Measurements from ENCODE around the gene HMCN1.

Gene HMCN1

GRCh38 chr1:185864889-185865517, 130.8 kb downstream of the HMCN1 start:
- TF ChIP-seq, protein P1, sequence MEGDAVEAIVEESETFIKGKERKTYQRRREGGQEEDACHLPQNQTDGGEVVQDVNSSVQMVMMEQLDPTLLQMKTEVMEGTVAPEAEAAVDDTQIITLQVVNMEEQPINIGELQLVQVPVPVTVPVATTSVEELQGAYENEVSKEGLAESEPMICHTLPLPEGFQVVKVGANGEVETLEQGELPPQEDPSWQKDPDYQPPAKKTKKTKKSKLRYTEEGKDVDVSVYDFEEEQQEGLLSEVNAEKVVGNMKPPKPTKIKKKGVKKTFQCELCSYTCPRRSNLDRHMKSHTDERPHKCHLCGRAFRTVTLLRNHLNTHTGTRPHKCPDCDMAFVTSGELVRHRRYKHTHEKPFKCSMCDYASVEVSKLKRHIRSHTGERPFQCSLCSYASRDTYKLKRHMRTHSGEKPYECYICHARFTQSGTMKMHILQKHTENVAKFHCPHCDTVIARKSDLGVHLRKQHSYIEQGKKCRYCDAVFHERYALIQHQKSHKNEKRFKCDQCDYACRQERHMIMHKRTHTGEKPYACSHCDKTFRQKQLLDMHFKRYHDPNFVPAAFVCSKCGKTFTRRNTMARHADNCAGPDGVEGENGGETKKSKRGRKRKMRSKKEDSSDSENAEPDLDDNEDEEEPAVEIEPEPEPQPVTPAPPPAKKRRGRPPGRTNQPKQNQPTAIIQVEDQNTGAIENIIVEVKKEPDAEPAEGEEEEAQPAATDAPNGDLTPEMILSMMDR (IDR thresholded peaks at IDR 0.05; ENCODE audit: extremely low read depth, insufficient read depth, missing control alignments) = no peak
- in situ Hi-C loops (cut with MboI; ENCODE audit: low pct_unique_long_range_greater_than_20kb, low sequenced_read_pairs, unreplicated experiment) = no loop called here
- no peak for DNase-seq (ENCODE audit: low spot score)

DNA sequence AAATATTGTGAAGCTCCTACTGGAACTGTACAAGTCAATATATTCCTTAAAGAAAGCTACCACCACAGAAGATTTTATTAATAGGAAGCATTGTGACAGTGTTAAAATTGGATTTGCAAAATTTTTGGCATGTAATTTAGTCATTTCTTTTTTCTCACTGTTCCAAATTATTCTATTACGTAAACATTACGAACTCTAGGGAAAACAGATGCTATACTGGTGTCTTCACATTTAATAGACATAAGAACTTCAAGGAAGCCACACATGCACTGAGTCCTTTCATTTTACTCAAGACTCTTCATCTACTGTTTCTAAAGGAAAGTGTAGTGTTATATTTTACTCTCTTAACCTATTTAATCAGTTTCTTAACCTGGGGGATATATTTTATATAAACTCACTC, 135.4 kb downstream of the HMCN1 start:
- no peak for DNase-seq (ENCODE audit: low spot score)
- in situ Hi-C loops (cut with MboI; ENCODE audit: low pct_unique_long_range_greater_than_20kb, low sequenced_read_pairs, unreplicated experiment) = no loop called here
- TF ChIP-seq, protein P1 (IDR thresholded peaks at IDR 0.05; ENCODE audit: extremely low read depth, insufficient read depth, missing control alignments) = no peak

DNA sequence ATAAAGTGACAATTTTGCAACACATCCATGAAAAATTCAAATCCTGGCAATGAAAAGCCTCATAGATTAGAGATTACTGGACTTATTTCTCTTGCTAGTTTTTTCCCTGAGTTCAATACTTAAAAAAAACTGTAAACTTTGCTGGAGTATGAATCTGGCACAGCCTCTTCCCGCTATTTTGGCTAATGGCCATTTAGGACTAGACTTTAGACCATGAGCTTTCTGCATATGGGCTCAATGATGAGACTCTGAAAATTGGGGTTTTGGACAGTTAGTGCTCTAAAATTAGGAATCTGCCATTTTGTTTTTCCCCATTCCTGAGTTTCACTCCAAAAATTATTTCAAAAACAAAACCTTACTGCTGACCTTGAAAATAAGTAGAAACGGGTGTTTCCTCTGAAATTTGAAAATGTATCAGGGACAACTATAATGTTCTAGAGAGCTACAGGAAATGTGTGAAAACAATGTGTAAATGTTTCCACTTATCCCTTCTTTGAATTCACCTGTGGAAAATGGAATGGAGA, 137.5 kb downstream of the HMCN1 start:
- in situ Hi-C loops (cut with MboI; ENCODE audit: low pct_unique_long_range_greater_than_20kb, low sequenced_read_pairs, unreplicated experiment) = no loop called here
- no peak for DNase-seq (ENCODE audit: low spot score)
- TF ChIP-seq, protein P1 (IDR thresholded peaks at IDR 0.05; ENCODE audit: extremely low read depth, insufficient read depth, missing control alignments) = no peak

- DNase-seq (ENCODE audit: low spot score) = no peak
- in situ Hi-C loops (cut with MboI; ENCODE audit: low pct_unique_long_range_greater_than_20kb, low sequenced_read_pairs, unreplicated experiment) = no loop called here
- TF ChIP-seq, protein P1 (IDR thresholded peaks at IDR 0.05; ENCODE audit: extremely low read depth, insufficient read depth, missing control alignments) = no peak
These were observed 140.1 kb downstream of the HMCN1 start for GRCh38 chr1:185874246-185874645.

DNA sequence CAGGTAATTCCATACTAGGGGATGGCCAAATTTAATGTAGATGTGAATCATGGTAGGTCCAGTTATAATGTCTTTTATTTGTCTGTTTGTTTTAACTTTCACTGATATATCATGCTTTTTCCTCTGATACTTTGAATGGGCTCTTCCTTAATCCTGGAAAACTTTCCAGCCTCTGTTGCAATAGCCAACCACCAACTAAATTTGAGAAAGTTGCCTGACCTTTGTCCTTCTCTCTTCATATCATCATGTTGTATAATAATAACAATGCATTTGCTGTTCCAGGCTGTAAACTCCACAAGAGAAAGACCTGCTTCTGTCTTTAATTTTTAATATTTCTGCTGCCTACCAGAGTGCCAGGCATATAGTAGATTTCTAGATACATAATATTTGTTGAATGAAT, 146.1 kb downstream of the HMCN1 start:
- no peak for DNase-seq (ENCODE audit: low spot score)
- TF ChIP-seq, protein P1 (IDR thresholded peaks at IDR 0.05; ENCODE audit: extremely low read depth, insufficient read depth, missing control alignments) = no peak
- in situ Hi-C loops (cut with MboI; ENCODE audit: low pct_unique_long_range_greater_than_20kb, low sequenced_read_pairs, unreplicated experiment) = no loop called here

DNA sequence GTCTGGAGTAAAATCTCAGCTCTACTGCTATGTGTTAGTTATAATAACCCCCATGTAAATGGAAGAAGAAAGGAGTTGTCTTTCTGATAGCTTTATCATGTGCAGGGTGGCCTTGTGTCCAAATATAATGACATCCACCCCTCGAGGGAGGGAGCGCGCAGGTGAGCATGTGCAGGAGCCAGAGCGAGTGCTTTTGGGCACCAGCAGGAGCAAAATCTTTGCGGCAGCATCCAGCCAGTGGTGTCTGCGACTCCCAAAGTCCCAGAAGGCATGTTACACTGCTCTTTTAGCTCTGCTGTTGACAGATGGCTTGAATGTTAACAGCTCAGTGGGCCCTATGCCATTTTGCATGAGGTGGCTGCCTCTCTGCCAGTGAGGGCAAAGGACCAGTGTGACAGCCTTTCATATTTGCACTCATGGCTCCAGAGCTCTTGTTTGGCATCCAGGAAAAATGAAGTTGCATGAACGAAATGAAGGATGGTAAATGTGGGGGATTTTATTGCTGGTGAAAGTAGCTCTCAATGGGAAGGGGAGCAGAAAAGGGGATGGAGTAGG, 146.7 kb downstream of the HMCN1 start:
- no peak for DNase-seq (ENCODE audit: low spot score)
- TF ChIP-seq, protein P1 (IDR thresholded peaks at IDR 0.05; ENCODE audit: extremely low read depth, insufficient read depth, missing control alignments) = no peak
- in situ Hi-C loops (cut with MboI; ENCODE audit: low pct_unique_long_range_greater_than_20kb, low sequenced_read_pairs, unreplicated experiment) = no loop called here

All from GM13977 (cell line).